ENCODE measurements around the gene BCAM.
"Not testable (repeated sequence)": the region's sequence is repeated elsewhere in the genome, so short reads cannot be mapped to it uniquely, and the experiment has no call there.

Gene BCAM

DNA sequence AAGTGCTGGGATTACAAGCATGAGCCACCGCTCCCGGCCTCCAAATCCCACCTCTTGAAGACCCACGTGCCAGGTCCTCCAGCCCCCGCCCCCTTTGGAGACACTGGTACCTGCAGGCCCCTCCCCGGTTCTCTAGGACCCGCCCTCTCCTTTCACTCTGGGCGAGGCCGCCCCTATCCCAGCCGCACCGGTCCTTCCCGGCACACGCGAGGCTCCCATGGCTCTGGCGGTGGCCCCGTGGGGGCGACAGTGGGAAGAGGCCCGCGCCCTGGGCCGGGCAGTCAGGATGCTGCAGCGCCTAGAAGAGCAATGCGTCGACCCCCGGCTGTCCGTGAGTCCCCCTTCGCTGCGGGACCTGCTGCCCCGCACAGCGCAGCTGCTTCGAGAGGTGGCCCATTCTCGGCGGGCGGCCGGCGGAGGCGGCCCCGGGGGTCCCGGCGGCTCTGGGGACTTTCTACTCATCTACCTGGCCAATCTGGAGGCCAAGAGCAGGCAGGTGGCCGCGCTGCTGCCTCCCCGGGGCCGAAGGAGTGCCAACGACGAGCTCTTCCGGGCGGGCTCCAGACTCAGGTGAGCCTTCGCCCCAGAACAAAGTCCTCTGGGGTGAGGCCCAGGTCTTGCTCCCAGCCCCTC, 31.1 kb upstream of the BCAM start, which contains the start of gene CBLC:
TSS of gene CBLC (plus strand) at position 176 of the 633 bp plus-strand sequence. CDS start at position 218, 42 bp downstream.
- Histone ChIP-seq H3K79me2 (ENCODE audit: insufficient read depth, low read length) (no peaks in the 10 kb centered on the region), H3K9me2 (replicated peaks; ENCODE audit: insufficient read depth, low read length) (no peaks in the 10 kb centered on the region), H3K4me2 (ENCODE audit: low read depth, low read length, poor library complexity, severe bottlenecking) (no peak within 1 kb of the TSS), H3K4me3 (ENCODE audit: insufficient read depth, low read length, poor library complexity, severe bottlenecking) (no peak within 1 kb of the TSS), H3K27ac (ENCODE audit: low read depth, low read length) (no peak within 1 kb of the TSS), H3K27me3 (ENCODE audit: low read length) (no peaks in the 10 kb centered on the region), H2AFZ (ENCODE audit: low read depth, low read length, severe bottlenecking) (no peak within 1 kb of the TSS), H3K9ac (ENCODE audit: low read length) (no peak within 1 kb of the TSS), H3K9me3 (ENCODE audit: insufficient read depth, low read length) (no peaks in the 10 kb centered on the region), H4K20me1 (ENCODE audit: low read depth, low read length) (no peaks in the 10 kb centered on the region), H3K36me3 (ENCODE audit: low read length) (no peaks in the 10 kb centered on the region), H3F3A (ENCODE audit: insufficient read depth) (no peaks in the 10 kb centered on the region)
- TF ChIP-seq CTCF (IDR thresholded peaks at IDR 0.05; ENCODE audit: insufficient read depth, low read length, poor library complexity, severe bottlenecking) (no peak), EZH2phosphoT487 (conservative IDR thresholded peaks at IDR 0.05; ENCODE audit: low read length) (no peak)

GRCh38 chr19:44779150-44779549, 29.8 kb upstream of the BCAM start:
- Histone ChIP-seq H3K9me2 (replicated peaks; ENCODE audit: insufficient read depth, low read length) (no peaks in the 10 kb centered on the region), H3K27ac (ENCODE audit: low read depth, low read length) (no peak overlapping the region), H4K20me1 (ENCODE audit: low read depth, low read length) (no peaks in the 10 kb centered on the region), H3K9me3 (ENCODE audit: insufficient read depth, low read length) (no peaks in the 10 kb centered on the region), H2AFZ (ENCODE audit: low read depth, low read length, severe bottlenecking) (no peak overlapping the region), H3K4me3 (ENCODE audit: insufficient read depth, low read length, poor library complexity, severe bottlenecking) (no peak overlapping the region), H3K27me3 (ENCODE audit: low read length) (no peaks in the 10 kb centered on the region), H3F3A (ENCODE audit: insufficient read depth) (no peaks in the 10 kb centered on the region), H3K36me3 (ENCODE audit: low read length) (no peaks in the 10 kb centered on the region), H3K4me2 (ENCODE audit: low read depth, low read length, poor library complexity, severe bottlenecking) (no peak overlapping the region), H3K79me2 (ENCODE audit: insufficient read depth, low read length) (no peaks in the 10 kb centered on the region), H3K9ac (ENCODE audit: low read length) (no peak overlapping the region)
- TF ChIP-seq CTCF (IDR thresholded peaks at IDR 0.05; ENCODE audit: insufficient read depth, low read length, poor library complexity, severe bottlenecking) (no peak), EZH2phosphoT487 (conservative IDR thresholded peaks at IDR 0.05; ENCODE audit: low read length) (no peak)

- not testable (repeated sequence) for H4K20me1 ChIP-seq (ENCODE audit: low read depth, low read length); H3K27ac ChIP-seq (ENCODE audit: low read depth, low read length); H3K4me2 ChIP-seq (ENCODE audit: low read depth, low read length, poor library complexity, severe bottlenecking); H3K27me3 ChIP-seq (ENCODE audit: low read length); H2AFZ ChIP-seq (ENCODE audit: low read depth, low read length, severe bottlenecking); H3K36me3 ChIP-seq (ENCODE audit: low read length); H3K4me3 ChIP-seq (ENCODE audit: insufficient read depth, low read length, poor library complexity, severe bottlenecking); H3K9me3 ChIP-seq (ENCODE audit: insufficient read depth, low read length); H3K9me2 ChIP-seq (replicated peaks; ENCODE audit: insufficient read depth, low read length); H3F3A ChIP-seq (ENCODE audit: insufficient read depth); H3K9ac ChIP-seq (ENCODE audit: low read length); H3K79me2 ChIP-seq (ENCODE audit: insufficient read depth, low read length)
These were observed 27.2 kb upstream of the BCAM start for GRCh38 chr19:44781694-44782093.

DNA sequence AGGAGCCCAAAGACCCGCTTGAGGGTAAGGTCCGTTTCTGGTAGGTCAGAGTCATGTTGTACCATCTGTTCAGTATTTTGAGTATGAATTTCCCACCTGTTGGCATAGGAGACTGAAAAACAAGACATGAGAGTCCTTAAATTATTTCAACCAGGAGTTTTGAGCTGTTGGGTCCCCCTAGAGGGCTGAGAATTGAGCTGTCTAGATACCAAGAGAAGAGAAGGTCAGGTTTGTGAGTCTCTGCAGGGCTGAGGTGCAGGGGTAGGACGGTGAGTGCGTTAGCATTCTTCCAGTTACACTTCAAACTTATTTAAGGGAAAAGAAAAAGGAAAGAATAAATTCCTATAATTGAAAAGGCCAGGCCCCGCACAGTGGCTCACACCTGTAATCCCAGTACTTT, 26.2 kb upstream of the BCAM start:
- no peak overlapping the region for H3K4me3 ChIP-seq (ENCODE audit: insufficient read depth, low read length, poor library complexity, severe bottlenecking)
- H3K4me2 ChIP-seq (ENCODE audit: low read depth, low read length, poor library complexity, severe bottlenecking), result no peak overlapping the region
- no peaks in the 10 kb centered on the region for H3F3A ChIP-seq (ENCODE audit: insufficient read depth)
- no peaks in the 10 kb centered on the region for H3K36me3 ChIP-seq (ENCODE audit: low read length)
- no peaks in the 10 kb centered on the region for H3K9me2 ChIP-seq (replicated peaks; ENCODE audit: insufficient read depth, low read length)
- H3K27ac ChIP-seq (ENCODE audit: low read depth, low read length), result no peak overlapping the region
- TF ChIP-seq CTCF (IDR thresholded peaks at IDR 0.05; ENCODE audit: insufficient read depth, low read length, poor library complexity, severe bottlenecking), result no peak
- no peak for TF ChIP-seq EZH2phosphoT487 (conservative IDR thresholded peaks at IDR 0.05; ENCODE audit: low read length)
- no peaks in the 10 kb centered on the region for H3K79me2 ChIP-seq (ENCODE audit: insufficient read depth, low read length)
- H3K9me3 ChIP-seq (ENCODE audit: insufficient read depth, low read length), result no peaks in the 10 kb centered on the region
- H3K9ac ChIP-seq (ENCODE audit: low read length), result no peak overlapping the region
- H2AFZ ChIP-seq (ENCODE audit: low read depth, low read length, severe bottlenecking), result no peak overlapping the region
- no peaks in the 10 kb centered on the region for H4K20me1 ChIP-seq (ENCODE audit: low read depth, low read length)
- H3K27me3 ChIP-seq (ENCODE audit: low read length), result no peaks in the 10 kb centered on the region

Measured in SU-DHL-6 (cell line).